Measurements from ENCODE around the gene PTPRT.
"Not testable (repeated sequence)": the region's sequence is repeated elsewhere in the genome, so short reads cannot be mapped to it uniquely, and the experiment has no call there.

The PTPRT gene

GRCh38 chr20:42910808-42911207 is 278.9 kb downstream of the PTPRT start:
- not testable (repeated sequence) for DNase-seq (ENCODE audit: low spot score)

DNA sequence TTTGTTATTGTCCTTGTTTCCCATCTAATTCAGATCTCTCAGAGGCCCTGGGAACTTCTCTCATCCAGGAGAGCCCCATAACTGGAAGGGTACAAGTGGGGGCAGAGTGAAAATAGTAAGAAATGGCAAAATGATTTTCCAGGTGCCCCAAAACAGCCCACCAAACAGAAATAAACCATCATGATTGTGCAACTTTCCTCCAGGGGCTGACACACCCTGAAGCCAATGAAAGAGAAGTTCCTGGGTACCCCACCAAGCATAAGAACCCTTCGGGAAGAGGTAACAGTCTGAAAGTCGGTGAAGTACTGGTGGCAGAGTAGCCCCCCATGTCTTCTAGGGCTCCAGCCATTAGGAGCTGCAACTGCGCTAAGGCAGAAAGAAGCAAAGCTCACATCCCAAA is 282.0 kb downstream of the PTPRT start:
- no peak for DNase-seq (ENCODE audit: low spot score)

GRCh38 chr20:42906120-42906519 is 283.6 kb downstream of the PTPRT start:
- no peak for DNase-seq (ENCODE audit: low spot score)

DNA sequence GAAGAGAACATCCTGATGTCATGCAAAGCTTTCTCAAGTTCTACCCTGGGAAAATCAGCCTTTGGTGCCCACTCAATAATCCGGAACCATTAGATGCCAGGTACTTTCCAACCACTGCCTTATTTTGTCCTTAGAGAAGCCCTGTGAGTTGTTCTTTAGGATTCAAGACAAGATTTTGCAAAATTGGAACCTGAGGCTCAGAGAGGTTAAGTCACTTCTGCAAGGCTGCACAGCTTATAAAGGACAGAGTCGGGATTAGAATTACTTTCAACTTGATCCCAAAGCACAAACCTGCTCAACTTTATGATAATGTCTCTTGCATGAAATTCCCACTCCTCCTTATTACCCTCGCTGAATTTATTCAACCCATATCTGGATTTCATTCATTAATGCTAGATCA is 287.2 kb downstream of the PTPRT start:
- no peak for DNase-seq (ENCODE audit: low spot score)

- no peak for DNase-seq (ENCODE audit: low spot score)
Observed at GRCh38 chr20:42901689-42902440, 287.8 kb downstream of the PTPRT start.

DNA sequence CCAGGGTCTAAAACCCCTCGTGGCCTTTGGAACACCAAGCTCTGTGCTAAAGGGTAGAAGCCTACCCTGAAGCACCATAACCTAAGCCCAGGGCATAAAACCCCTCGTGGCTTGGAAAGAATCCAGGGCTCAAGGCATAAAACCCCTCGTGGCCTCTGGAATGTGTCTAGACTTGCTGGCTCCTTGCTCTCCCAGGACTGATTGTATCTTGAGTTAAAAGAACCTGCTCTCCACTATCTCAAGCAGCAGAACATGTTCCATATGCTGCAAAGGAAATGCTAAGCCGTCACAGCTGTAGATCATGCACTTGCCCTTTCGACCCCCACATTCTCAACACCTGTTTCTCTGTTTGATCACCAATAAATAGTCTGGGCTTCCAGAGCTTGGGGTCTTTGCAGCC is 288.9 kb downstream of the PTPRT start:
- not testable (repeated sequence) for DNase-seq (ENCODE audit: low spot score)

- no peak for DNase-seq (ENCODE audit: low spot score)
Observed at GRCh38 chr20:42895020-42895419, 294.7 kb downstream of the PTPRT start.

GRCh38 chr20:42894483-42894882 is 295.2 kb downstream of the PTPRT start:
- no peak for DNase-seq (ENCODE audit: low spot score)

DNA sequence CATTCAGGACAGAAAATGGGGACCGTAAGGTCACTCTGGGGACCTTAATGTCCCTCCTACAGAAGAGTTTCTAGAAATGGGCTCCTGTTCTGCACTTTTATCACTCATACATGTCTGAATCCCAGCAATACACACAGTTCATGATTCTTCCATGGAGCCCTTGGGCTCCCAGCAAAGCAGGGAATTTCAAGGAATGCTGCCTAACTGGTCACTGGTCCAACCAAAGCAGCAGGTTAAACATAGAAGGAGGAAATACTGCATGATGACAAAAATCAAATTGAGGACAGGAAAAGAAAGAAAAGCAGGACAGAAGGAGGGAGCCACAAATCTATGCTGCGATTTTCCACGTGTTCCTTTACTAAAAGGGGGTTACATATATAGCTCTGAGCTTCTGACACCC is 300.2 kb downstream of the PTPRT start:
- DNase-seq (ENCODE audit: low spot score): no peak

- no peak for DNase-seq (ENCODE audit: low spot score)
Observed at GRCh38 chr20:42887281-42887680, 302.4 kb downstream of the PTPRT start.

GRCh38 chr20:42886801-42887200 is 302.9 kb downstream of the PTPRT start:
- no peak for DNase-seq (ENCODE audit: low spot score)

DNA sequence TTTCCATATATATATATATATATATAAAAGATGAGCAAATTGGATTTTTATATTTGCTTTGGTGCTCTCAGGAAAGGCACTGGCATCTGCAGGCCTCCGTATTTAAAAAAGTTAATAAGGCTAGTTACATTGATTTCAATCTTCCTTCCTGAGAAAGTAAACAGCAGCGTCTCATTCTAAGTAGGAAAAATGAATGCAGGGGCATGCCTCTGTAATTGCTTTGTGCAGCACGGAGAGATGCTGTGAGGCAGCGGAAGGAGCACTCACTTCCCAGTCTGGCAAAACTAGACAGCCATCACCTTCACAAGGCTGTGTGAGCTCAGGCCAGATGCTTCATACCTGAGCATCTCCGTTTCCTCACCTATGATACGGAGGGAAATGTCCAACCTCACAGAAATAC is 303.7 kb downstream of the PTPRT start:
- DNase-seq (ENCODE audit: low spot score): no peak

GRCh38 chr20:42875581-42875980 is 314.1 kb downstream of the PTPRT start:
- no peak for DNase-seq (ENCODE audit: low spot score)

- no peak for DNase-seq (ENCODE audit: low spot score)
Observed at GRCh38 chr20:42873259-42873658, 316.4 kb downstream of the PTPRT start.

GRCh38 chr20:42864116-42864515 is 325.6 kb downstream of the PTPRT start:
- DNase-seq (ENCODE audit: low spot score): no peak

- no peak for DNase-seq (ENCODE audit: low spot score)
Observed at GRCh38 chr20:42862446-42862845, 327.3 kb downstream of the PTPRT start.

- no peak for DNase-seq (ENCODE audit: low spot score)
Observed at GRCh38 chr20:42857446-42857845, 332.3 kb downstream of the PTPRT start.

DNA sequence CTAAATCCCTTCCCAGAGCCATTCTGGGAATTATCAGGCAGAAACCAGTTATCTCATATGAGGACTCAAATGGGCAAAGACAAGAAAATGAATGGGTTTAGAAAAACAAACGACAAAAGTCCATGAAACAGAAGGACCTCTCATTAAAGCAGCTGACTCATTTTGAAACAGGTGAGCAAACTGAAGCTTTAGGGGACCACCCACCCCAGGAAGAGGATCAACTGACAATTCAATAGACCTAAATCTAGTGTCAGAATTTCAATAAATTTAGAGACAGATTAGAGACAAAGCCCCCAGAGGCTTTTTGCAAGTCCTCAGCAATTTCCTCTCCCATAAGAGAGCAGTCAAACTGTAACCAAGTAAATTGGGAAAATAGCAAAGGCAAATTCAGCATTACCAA is 333.8 kb downstream of the PTPRT start:
- no peak for DNase-seq (ENCODE audit: low spot score)

GRCh38 chr20:42852691-42853090 is 337.0 kb downstream of the PTPRT start:
- DNase-seq (ENCODE audit: low spot score): no peak

DNA sequence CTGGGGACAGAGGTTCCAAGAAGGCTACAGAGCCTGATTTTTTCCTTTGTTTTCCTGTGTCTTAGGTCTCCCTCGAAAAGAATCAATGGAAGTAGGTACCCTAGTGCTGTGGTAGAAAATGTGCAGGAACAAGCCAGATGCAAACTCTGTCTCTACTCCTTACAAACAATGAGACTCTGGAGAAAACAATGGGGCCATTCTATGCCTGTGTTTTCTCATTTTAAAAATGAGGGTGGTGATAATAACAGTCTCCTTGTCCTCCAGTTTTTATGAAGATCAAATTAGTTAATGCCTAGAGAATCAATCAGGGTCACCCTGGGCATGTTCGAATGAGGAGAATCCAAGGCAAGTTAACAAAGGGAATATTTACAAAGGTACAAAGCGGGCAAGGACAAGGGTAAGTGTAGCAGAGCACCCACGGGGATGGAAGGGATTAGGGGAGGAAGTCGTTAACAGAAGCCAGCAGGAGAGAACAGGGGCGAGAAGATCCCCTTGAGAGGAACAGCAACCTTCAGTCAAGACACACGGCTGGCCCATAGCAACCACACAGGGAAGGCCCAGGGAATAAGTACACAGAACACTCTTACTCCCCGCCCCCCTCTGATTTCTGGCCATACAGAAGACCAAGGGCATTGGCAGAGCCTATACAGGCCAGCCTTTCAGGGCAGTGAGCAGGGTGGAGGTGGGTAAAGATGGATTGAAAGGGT is 342.8 kb downstream of the PTPRT start:
- DNase-seq (ENCODE audit: low spot score): no peak

DNA sequence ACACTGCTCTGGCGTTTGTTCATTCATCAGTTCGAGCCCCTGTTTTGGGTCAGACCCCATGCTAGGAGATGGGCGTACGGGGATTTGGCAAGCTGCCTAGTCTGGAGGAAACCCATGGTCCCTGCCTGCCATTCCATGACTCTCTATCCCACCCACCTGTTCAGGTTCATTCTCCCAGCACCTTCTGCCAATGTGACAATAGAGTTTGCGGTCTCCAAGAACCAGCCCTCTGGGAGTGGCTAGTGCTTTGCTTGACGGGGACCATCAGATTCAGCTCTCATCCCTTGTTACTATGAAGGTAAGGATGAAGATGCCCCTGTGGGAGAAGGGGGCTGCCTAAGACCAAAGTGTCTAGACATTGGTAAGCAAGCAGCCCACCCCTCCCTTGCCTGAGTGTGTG is 345.0 kb downstream of the PTPRT start:
- DNase-seq (ENCODE audit: low spot score): no peak

- DNase-seq (ENCODE audit: low spot score): no peak
Observed at GRCh38 chr20:42837456-42837855, 352.2 kb downstream of the PTPRT start.

DNA sequence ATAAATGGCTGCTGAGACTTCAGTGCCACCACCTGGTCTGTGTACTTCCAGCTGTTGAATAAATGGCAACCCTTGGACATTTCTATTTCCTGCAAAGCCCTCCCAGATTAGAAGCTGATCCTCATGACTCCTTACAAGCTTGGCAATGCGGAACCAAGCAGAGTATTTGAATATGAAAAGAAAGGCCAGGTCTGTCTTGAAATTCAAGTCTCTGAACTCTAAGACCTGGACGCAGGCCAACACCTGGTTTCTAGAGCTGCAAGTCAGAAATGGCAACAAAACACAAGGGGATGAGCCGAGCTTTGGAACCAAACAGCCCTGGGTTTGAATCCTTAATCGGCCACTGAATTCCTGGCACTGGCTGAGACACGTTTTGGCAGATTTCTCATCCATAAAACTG is 353.4 kb downstream of the PTPRT start:
- no peak for DNase-seq (ENCODE audit: low spot score)

DNA sequence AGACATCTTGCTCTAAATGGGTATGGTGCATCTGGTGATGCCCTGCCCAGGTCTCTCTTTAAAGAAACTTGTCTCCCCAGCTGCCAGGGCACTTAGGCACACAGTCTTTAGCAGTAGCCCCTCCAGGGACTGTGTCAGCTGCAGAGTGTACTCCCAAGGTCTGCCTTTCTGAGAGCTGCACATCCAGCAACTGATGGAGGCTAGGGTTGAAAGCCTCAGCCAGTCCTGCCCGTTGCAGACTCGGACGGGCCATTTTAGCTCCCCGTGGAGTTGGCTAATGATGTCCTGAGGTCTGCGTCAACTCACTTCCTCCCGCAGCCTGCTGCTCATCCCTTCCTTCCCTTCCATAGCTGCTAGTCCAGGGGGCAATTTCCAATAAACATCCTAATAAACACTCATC is 381.8 kb downstream of the PTPRT start:
- no peak for DNase-seq (ENCODE audit: low spot score)

All from AG08395 (cell line).